Stimulated activated CD4-positive, alpha-beta T cell treated with anti-CD3 and anti-CD28 coated beads, Interleukin-1b, Interleukin-23, amount 100 ng/mL, for 4 hours (primary cell): ENCODE measurements around the gene SORCS2.

ENCODE experiments used
- DNase-seq, 2 donors: peaks; one replicate each; pipeline ENCODE4 v3.0.0-alpha.2; 2020; ENCODE audit warnings: low read depth in 2 of 2

The SORCS2 gene

GRCh38 chr4:7302781-7303404, 110.6 kb downstream of the SORCS2 start:
- no peak for DNase-seq

- DNase-seq, result no peak
These were observed 111.2 kb downstream of the SORCS2 start for GRCh38 chr4:7303561-7303960.

GRCh38 chr4:7304436-7304835, 112.1 kb downstream of the SORCS2 start:
- no peak for DNase-seq

GRCh38 chr4:7306021-7306965, 114.0 kb downstream of the SORCS2 start:
- DNase-seq, result no peak

- DNase-seq, result no peak
These were observed 114.6 kb downstream of the SORCS2 start for GRCh38 chr4:7306986-7307385.

GRCh38 chr4:7307394-7308099, 115.2 kb downstream of the SORCS2 start:
- no peak for DNase-seq

GRCh38 chr4:7309181-7309580, 116.8 kb downstream of the SORCS2 start:
- DNase-seq, result no peak

- no peak for DNase-seq
These were observed 117.5 kb downstream of the SORCS2 start for GRCh38 chr4:7309636-7310390.

- no peak for DNase-seq
These were observed 118.1 kb downstream of the SORCS2 start for GRCh38 chr4:7310451-7310850.

GRCh38 chr4:7311205-7311604, 118.9 kb downstream of the SORCS2 start:
- DNase-seq, result no peak

- DNase-seq, result no peak
These were observed 120.4 kb downstream of the SORCS2 start for GRCh38 chr4:7312691-7313090.

GRCh38 chr4:7313347-7313811, 121.0 kb downstream of the SORCS2 start:
- no peak for DNase-seq

GRCh38 chr4:7313991-7314390, 121.7 kb downstream of the SORCS2 start:
- no peak for DNase-seq

- DNase-seq, result no peak
These were observed 122.9 kb downstream of the SORCS2 start for GRCh38 chr4:7315286-7315685.

GRCh38 chr4:7315935-7316334, 123.6 kb downstream of the SORCS2 start:
- DNase-seq, result no peak

- DNase-seq, result no peak
These were observed 126.7 kb downstream of the SORCS2 start for GRCh38 chr4:7319024-7319423.

GRCh38 chr4:7320206-7320797, 128.0 kb downstream of the SORCS2 start:
- no peak for DNase-seq

GRCh38 chr4:7322166-7322991, 130.0 kb downstream of the SORCS2 start:
- DNase-seq, result no peak

- DNase-seq, result no peak
These were observed 131.1 kb downstream of the SORCS2 start for GRCh38 chr4:7323461-7323871.
